ENCODE measurements around the gene ERCC6L. TPM values are rescaled to one million over a fixed set of nuclear protein-coding genes. Genes with fewer than 3 reads are reported as not detected.

The ERCC6L gene
- total and polyA plus RNA-seq, 10 of the 15 experiments (the other 5 are each of a cell fraction or from before 2014, with no cell fraction given) = 4.7 to 13.1 (median 7.7) TPM

GRCh38 chrX:72258174-72258573 is 19.3 kb upstream of the ERCC6L start (continued):
- no peak for TF ChIP-seq ZZZ3 (IDR thresholded peaks at IDR 0.05; ENCODE audit: control insufficient read depth, insufficient read length, low read depth)
- no peak for TF ChIP-seq MYC (IDR thresholded peaks at IDR 0.05; ENCODE audit: insufficient read depth, insufficient read length, insufficient replicate concordance, low read length, severe bottlenecking)
- TF ChIP-seq BCL3 (IDR thresholded peaks at IDR 0.05; ENCODE audit: borderline replicate concordance, insufficient read depth, low read depth, low read length, poor library complexity, severe bottlenecking) = no peak

- FAIRE-seq = no peak
- H4K20me1 ChIP-seq (ENCODE audit: control insufficient read depth, insufficient read depth) = no peaks in the 10 kb centered on the region
- H2AFZ ChIP-seq (ENCODE audit: control insufficient read depth, low read depth, low read length) = no peak overlapping the region
- DNase-seq (ENCODE audit: low read depth, low spot score) = no peak
- H3K4me3 ChIP-seq = no peak overlapping the region
- ChIA-PET POLR2A (no interaction called here), RAD21 (ENCODE audit: unreplicated experiment) (no interaction called here), SMC1A (ENCODE audit: uncharacterized antibody, unreplicated experiment) (no interaction called here), CTCF (no interaction called here)
- H3K36me3 ChIP-seq (ENCODE audit: control insufficient read depth in 2 of 2, insufficient read depth in 2 of 2, low read length in 1 of 2) = no peaks in the 10 kb centered on the region
- 57% methylated on average over 7 of the region's 7 CpGs for WGBS (ENCODE audit: insufficient coverage, insufficient replicate concordance, low lambda C conversion rate, missing lambda C conversion rate)
- peaks cover 3% of the 10 kb centered on the region in 2 experiments; a peak in 3 of 4 replicates for H3K27me3 ChIP-seq (replicated peaks in 1 of 2; ENCODE audit: control insufficient read depth in 2 of 2, insufficient read depth in 2 of 2, low read length in 1 of 2)
- no peak overlapping the region for H3K4me2 ChIP-seq (ENCODE audit: control insufficient read depth, insufficient read depth)
- H3K9ac ChIP-seq (ENCODE audit: control insufficient read depth, insufficient read depth, low read length) = no peak overlapping the region
- no TSS peak for BruUV-seq (replicated peaks)
- no peaks in the 10 kb centered on the region for H3K4me1 ChIP-seq (ENCODE audit: control insufficient read depth, insufficient read depth, low read length)
- no peak for ATAC-seq
- in situ Hi-C loops (cut with MboI) (no loop called here), intact Hi-C loops (cut with micrococcal nuclease; ENCODE audit: unreplicated experiment) (no loop called here)
- H3K27ac ChIP-seq (ENCODE audit: control insufficient read depth, insufficient read depth) = no peak overlapping the region
- no peaks in the 10 kb centered on the region for H3K79me2 ChIP-seq (ENCODE audit: control insufficient read depth, insufficient read depth, low read length)
- no peaks in the 10 kb centered on the region for H3K9me3 ChIP-seq (replicated peaks; ENCODE audit: control insufficient read depth, insufficient read depth, low read length)
- TF ChIP-seq POLR2AphosphoS2 (IDR thresholded peaks at IDR 0.05; ENCODE audit: low read depth, low read length) (no peak), HCFC1 (IDR thresholded peaks at IDR 0.05; ENCODE audit: low read length) (no peak), EED (IDR thresholded peaks at IDR 0.05; ENCODE audit: low read depth) (no peak), ZBTB33 (IDR thresholded peaks at IDR 0.05) (no peak), NRF1 (conservative IDR thresholded peaks at IDR 0.05; ENCODE audit: low read depth, low read length) (no peak), EP300 (IDR thresholded peaks at IDR 0.05; ENCODE audit: borderline replicate concordance in 1 of 2, control insufficient read depth in 1 of 2, low read depth in 2 of 2, low read length in 2 of 2) (no peak), YBX1 (IDR thresholded peaks at IDR 0.05) (no peak), CBX3 (IDR thresholded peaks at IDR 0.05; ENCODE audit: borderline replicate concordance, low read depth) (no peak), SREBF2 (IDR thresholded peaks at IDR 0.05; ENCODE audit: low read length) (no peak), TCF12 (IDR thresholded peaks at IDR 0.05; ENCODE audit: low read depth, low read length) (no peak), NKRF (conservative IDR thresholded peaks at IDR 0.05) (no peak), DPF2 (IDR thresholded peaks at IDR 0.05) (no peak), HDAC6 (IDR thresholded peaks at IDR 0.05; ENCODE audit: unreplicated experiment) (no peak), EGR1 (IDR thresholded peaks at IDR 0.05; ENCODE audit: borderline replicate concordance in 1 of 2, low read depth in 2 of 2, low read length in 2 of 2) (no peak), ATF7 (IDR thresholded peaks at IDR 0.05; ENCODE audit: low read depth) (no peak)
These were observed 17.0 kb upstream of the ERCC6L start for GRCh38 chrX:72255864-72256263.
